H1 (cell line): ENCODE measurements around the gene DES. TPM values are rescaled to one million over a fixed set of nuclear protein-coding genes. Genes with fewer than 3 reads are reported as not detected.

Experiments
- EZH2 ChIP-seq: fragments of 200-600 bp; sonication (generic); IDR thresholded peaks from 2 replicates; pipeline ENCODE4 v1.7.1; 2012; ENCODE audit warnings: low read depth, mild to moderate bottlenecking, moderate library complexity, low read length, inconsistent platforms; ENCODE audit not compliant: severe bottlenecking
- JUN ChIP-seq: IDR thresholded peaks from 2 replicates; pipeline ENCODE4 v1.6.1; 2011; ENCODE audit warnings: low read depth, mild to moderate bottlenecking, improper control_type of control experiment, low read length
- KDM1A ChIP-seq: fragments of 200-600, 300-600 bp; sonication (generic); IDR thresholded peaks from 2 replicates; pipeline ENCODE4 v1.7.1; 2016; ENCODE audit warnings: mild to moderate bottlenecking, low read length, borderline replicate concordance
- MAFK ChIP-seq: IDR thresholded peaks from 2 replicates; pipeline ENCODE4 v1.6.1; 2012; ENCODE audit warnings: low read depth, mild to moderate bottlenecking, improper control_type of control experiment, low read length
- RAD21 ChIP-seq, 2 experiments: IDR thresholded peaks in 1 of 2; conservative IDR thresholded peaks in 1 of 2; 2 replicates each; pipeline ENCODE4 v1.6.1; 2011; ENCODE audit warnings: low read depth in 2 of 2, low read length in 2 of 2, improper control_type of control experiment in 1 of 2, inconsistent platforms in 1 of 2, mild to moderate bottlenecking in 1 of 2, moderate library complexity in 1 of 2
- RNF2 ChIP-seq: fragments of 200-900, 300-1000 bp; sonication (generic); IDR thresholded peaks from 2 replicates; pipeline ENCODE4 v1.7.1; 2016; ENCODE audit warnings: borderline replicate concordance, low read depth, mild to moderate bottlenecking, antibody characterized with exemption, low read length; ENCODE audit not compliant: poor library complexity, severe bottlenecking; ENCODE audit errors: missing control alignments
- SIX5 ChIP-seq: IDR thresholded peaks from 2 replicates; pipeline ENCODE4 v1.6.1; 2011; ENCODE audit warnings: mild to moderate bottlenecking, low read depth, low read length
- SP1 ChIP-seq: IDR thresholded peaks from 2 replicates; pipeline ENCODE4 v1.6.1; 2011; ENCODE audit warnings: low read depth, low read length
- SRF ChIP-seq: IDR thresholded peaks from 2 replicates; pipeline ENCODE4 v1.6.1; 2011; ENCODE audit warnings: mild to moderate bottlenecking, low read depth, low read length, moderate library complexity
- TEAD4 ChIP-seq: IDR thresholded peaks from 2 replicates; pipeline ENCODE4 v1.6.1; 2012; ENCODE audit warnings: low read depth, low read length, inconsistent platforms, mixed read lengths
- YY1 ChIP-seq: IDR thresholded peaks from 2 replicates; pipeline ENCODE4 v1.6.1; 2011; ENCODE audit warnings: low read depth, mild to moderate bottlenecking, low read length
- polyA plus RNA-seq, 7 experiments: library from polyadenylated mRNA; depleted of rRNA in 3 of 7; stranded (reverse) in 5 of 7; unstranded in 2 of 7; fragments of >200 nt in 5 of 7; fragments of 200-250 nt in 2 of 7; gene quantifications; 1 replicate in 5 of 7; 2 replicates in 1 of 7; 4 replicates in 1 of 7; pipeline versions ENCODE4 v1.2.1 to v1.2.3, GENCODE V29; 2011 to 2013; ENCODE audit warnings: missing spikeins in 2 of 7, mixed read lengths in 2 of 7
- total RNA-seq: library from RNA; stranded (reverse); fragmentation: NEBNext Ultra II Directional; extraction: Animal tissue kit (Norgen Biotek cat#: 25700); gene quantifications from 2 replicates; pipeline ENCODE4 v1.2.1, GENCODE V29; 2021

DES gene
- total and polyA plus RNA-seq, 2 of the 8 experiments (the other 6 are each of a cell fraction or from before 2014, with no cell fraction given): 1.8 to 4.3 TPM

DNA sequence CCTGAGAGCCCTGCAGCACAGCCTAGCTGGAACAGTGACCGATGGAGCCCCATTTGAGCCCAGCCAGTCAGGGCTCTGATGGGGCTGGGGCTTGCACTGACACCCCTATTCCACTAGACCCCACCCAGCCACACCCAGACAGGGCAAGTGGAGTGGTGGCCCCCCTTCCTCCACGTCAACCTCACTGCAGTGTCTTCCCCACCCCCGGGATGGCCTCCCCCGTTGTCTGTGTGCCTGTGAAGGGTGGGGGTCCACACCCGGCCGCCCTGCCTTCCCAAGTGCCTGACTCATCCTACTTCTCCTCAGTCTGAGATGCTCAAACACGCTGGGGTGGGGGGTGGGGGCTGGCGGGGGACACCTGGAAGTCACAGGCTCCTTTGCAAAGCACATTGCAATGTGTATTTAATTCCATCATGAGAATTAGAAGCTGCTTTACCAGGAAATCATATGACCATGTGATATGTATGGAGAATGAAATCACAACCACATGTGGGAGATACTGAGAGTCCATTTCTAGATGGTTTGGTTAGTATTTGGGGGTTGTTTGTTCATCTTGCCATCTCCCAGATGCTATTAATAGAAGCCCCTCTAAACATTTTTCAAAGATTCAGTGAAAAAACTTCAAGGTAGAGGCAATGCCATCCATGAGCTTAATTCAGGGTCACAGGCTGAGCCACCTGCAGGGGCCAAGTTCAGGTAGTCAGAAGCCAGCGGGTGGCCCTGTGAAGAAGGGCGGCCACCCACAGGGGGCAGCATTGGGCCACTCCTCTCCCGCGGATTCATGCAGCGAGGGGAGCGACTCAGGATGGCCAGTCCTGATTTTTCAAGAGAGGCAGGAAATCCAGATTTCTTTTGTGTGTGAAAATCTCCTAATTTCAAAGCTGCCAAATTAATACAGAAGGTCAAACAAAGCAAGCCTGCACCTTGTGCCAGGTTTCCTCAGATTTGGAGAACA lies 57.8 kb downstream of the DES start (continued):
- TF ChIP-seq YY1: peak; percentile 70; the same call in 1 of the 2 replicates
- TF ChIP-seq MAFK: no peak
- TF ChIP-seq RAD21 (IDR thresholded peaks at IDR 0.05 in 1 of 2, conservative IDR thresholded peaks at IDR 0.05 in 1 of 2; ENCODE audit: low read depth in 2 of 2, low read length in 2 of 2): peak; percentile 75 to 82
- peak; percentile 53; the same call in 1 of the 2 replicates for TF ChIP-seq SP1
- no peak for TF ChIP-seq TEAD4
- no peak for TF ChIP-seq RNF2
- no peak for TF ChIP-seq SRF
- TF ChIP-seq JUN: 0 out of 2 replicates have a peak, but pooled peaks have one; percentile 20
- TF ChIP-seq KDM1A: no peak
- no peak for TF ChIP-seq SIX5
- no peak for TF ChIP-seq EZH2
